H9 (cell line): ENCODE results near the gene DDX49. TPM values are rescaled to one million over a fixed set of nuclear protein-coding genes. Genes with fewer than 3 reads are reported as not detected.

Experiments
- DNase-seq: peaks from one replicate; pipeline ENCODE4 v3.0.0-alpha.2; 2017
- H2AFZ ChIP-seq: one replicate; pipeline ENCODE4 v1.6.1; 2013; ENCODE audit warnings: mild to moderate bottlenecking, low read length, control low read depth, moderate library complexity
- H2AK5ac ChIP-seq: 2 replicates; pipeline ENCODE4 v1.6.1; 2013; ENCODE audit warnings: low read length, control low read depth, mixed read lengths; ENCODE audit not compliant: insufficient read length
- H2BK120ac ChIP-seq: one replicate; pipeline ENCODE4 v1.6.1; 2013; ENCODE audit warnings: low read depth, mild to moderate bottlenecking, low read length, control low read depth, inconsistent platforms; ENCODE audit not compliant: poor library complexity, severe bottlenecking
- H2BK12ac ChIP-seq: 2 replicates; pipeline ENCODE4 v1.6.1; 2013; ENCODE audit warnings: low read length, control low read depth, mixed read lengths, low read depth; ENCODE audit not compliant: insufficient read length
- H2BK15ac ChIP-seq: 2 replicates; pipeline ENCODE4 v1.6.1; 2013; ENCODE audit warnings: low read depth, low read length, control low read depth
- H2BK20ac ChIP-seq: one replicate; pipeline ENCODE4 v1.6.1; 2013; ENCODE audit warnings: low read depth, mild to moderate bottlenecking, low read length, control low read depth, inconsistent platforms; ENCODE audit not compliant: poor library complexity, severe bottlenecking
- H2BK5ac ChIP-seq: 2 replicates; pipeline ENCODE4 v1.6.1; 2013; ENCODE audit warnings: low read length, control low read depth, mixed read lengths; ENCODE audit not compliant: insufficient read length
- H3K14ac ChIP-seq: 2 replicates; pipeline ENCODE4 v1.6.1; 2013; ENCODE audit warnings: low read length, control low read depth; ENCODE audit not compliant: insufficient read depth
- H3K18ac ChIP-seq: 2 replicates; pipeline ENCODE4 v1.6.1; 2013; ENCODE audit warnings: low read depth, mild to moderate bottlenecking, mixed read lengths, low read length, control low read depth; ENCODE audit not compliant: insufficient read length
- H3K23ac ChIP-seq: 2 replicates; pipeline ENCODE4 v1.6.1; 2013; ENCODE audit warnings: low read length, control low read depth, mixed read lengths, low read depth; ENCODE audit not compliant: insufficient read length
- H3K23me2 ChIP-seq: 2 replicates; pipeline ENCODE4 v1.6.1; 2013; ENCODE audit warnings: low read depth, mild to moderate bottlenecking, mixed read lengths, low read length, control low read depth; ENCODE audit not compliant: insufficient read length, poor library complexity, severe bottlenecking
- H3K27ac ChIP-seq: 2 replicates; pipeline ENCODE4 v1.5.1; 2013; ENCODE audit warnings: low read length, control low read depth, mixed read lengths, low read depth; ENCODE audit not compliant: insufficient read length
- H3K27me3 ChIP-seq: 2 replicates; pipeline ENCODE4 v1.6.1; 2013; ENCODE audit warnings: low read length, control low read depth, inconsistent platforms; ENCODE audit not compliant: insufficient read depth
- H3K4ac ChIP-seq: 2 replicates; pipeline ENCODE4 v1.6.1; 2013; ENCODE audit warnings: low read depth, mild to moderate bottlenecking, control low read depth, inconsistent platforms, low read length, moderate library complexity
- H3K4me1 ChIP-seq: 2 replicates; pipeline ENCODE4 v1.6.1; 2013; ENCODE audit warnings: low read length, control low read depth, inconsistent platforms; ENCODE audit not compliant: insufficient read depth
- H3K4me2 ChIP-seq: 2 replicates; pipeline ENCODE4 v1.6.1; 2013; ENCODE audit warnings: low read length, control low read depth, mixed read lengths; ENCODE audit not compliant: insufficient read length, insufficient read depth
- H3K56ac ChIP-seq: 2 replicates; pipeline ENCODE4 v1.6.1; 2013; ENCODE audit warnings: low read depth, mild to moderate bottlenecking, mixed read lengths, low read length, control low read depth; ENCODE audit not compliant: insufficient read length
- H3K79me1 ChIP-seq: 2 replicates; pipeline ENCODE4 v1.6.1; 2013; ENCODE audit warnings: low read depth, mild to moderate bottlenecking, moderate library complexity, low read length, control low read depth, inconsistent platforms; ENCODE audit not compliant: insufficient read depth, poor library complexity, severe bottlenecking
- H3K79me2 ChIP-seq: 2 replicates; pipeline ENCODE4 v1.6.1; 2013; ENCODE audit warnings: low read length, control low read depth, inconsistent platforms; ENCODE audit not compliant: insufficient read depth
- H3K9ac ChIP-seq: 2 replicates; pipeline ENCODE4 v1.6.1; 2013; ENCODE audit warnings: low read length, control low read depth, mixed read lengths; ENCODE audit not compliant: insufficient read length; ENCODE audit errors: extremely low read depth
- H3K9me3 ChIP-seq: one replicate; pipeline ENCODE4 v1.6.1; 2013; ENCODE audit warnings: low read depth, low read length, inconsistent platforms; ENCODE audit not compliant: control insufficient read depth
- H3T11ph ChIP-seq: one replicate; pipeline ENCODE4 v1.6.1; 2013; ENCODE audit warnings: mild to moderate bottlenecking, low read length, control low read depth, inconsistent platforms
- H4K20me1 ChIP-seq: one replicate; pipeline ENCODE4 v1.6.1; 2013; ENCODE audit not compliant: control insufficient read depth, insufficient read length, insufficient read depth
- H4K5ac ChIP-seq: 2 replicates; pipeline ENCODE4 v1.6.1; 2013; ENCODE audit warnings: low read depth, mild to moderate bottlenecking, mixed read lengths, low read length, control low read depth; ENCODE audit not compliant: insufficient read length
- H4K8ac ChIP-seq: replicated peaks from 2 replicates; pipeline ENCODE4 v1.6.1; 2013; ENCODE audit warnings: low read length, control low read depth, mixed read lengths, low read depth; ENCODE audit not compliant: insufficient read length
- H4K91ac ChIP-seq: 2 replicates; pipeline ENCODE4 v1.6.1; 2013; ENCODE audit warnings: low read depth, mild to moderate bottlenecking, moderate library complexity, mixed read lengths, low read length, control low read depth; ENCODE audit not compliant: insufficient read length
- H3K27ac Mint-ChIP-seq, 3 experiments: 2 replicates in 2 of 3; 3 replicates in 1 of 3; pipeline ENCODE4 v1.8.0; 2020 to 2021; ENCODE audit warnings: mixed read lengths in 3 of 3, mild to moderate bottlenecking in 1 of 3, moderate library complexity in 1 of 3
- H3K27me3 Mint-ChIP-seq: 2 replicates; pipeline ENCODE4 v1.8.0; 2021; ENCODE audit warnings: low read depth, mild to moderate bottlenecking, moderate library complexity, mixed read lengths
- H3K36me3 Mint-ChIP-seq, 3 experiments: 2 replicates in 2 of 3; 3 replicates in 1 of 3; pipeline ENCODE4 v1.8.0; 2020 to 2021; ENCODE audit warnings: low read depth in 3 of 3, mixed read lengths in 3 of 3; ENCODE audit not compliant: insufficient read depth in 1 of 3
- H3K4me1 Mint-ChIP-seq, 2 experiments: 2 replicates each; pipeline ENCODE4 v1.8.0; 2020; ENCODE audit warnings: mixed read lengths in 2 of 2
- H3K4me3 Mint-ChIP-seq, 2 experiments: 2 replicates in 1 of 2; 3 replicates in 1 of 2; pipeline ENCODE4 v1.8.0; 2020 to 2021; ENCODE audit warnings: mild to moderate bottlenecking in 2 of 2, mixed read lengths in 2 of 2, moderate library complexity in 1 of 2
- H3K9me3 Mint-ChIP-seq, 2 experiments: 2 replicates in 1 of 2; 3 replicates in 1 of 2; pipeline ENCODE4 v1.8.0; 2020; ENCODE audit warnings: mild to moderate bottlenecking in 2 of 2, mixed read lengths in 2 of 2, moderate library complexity in 1 of 2
- CTCF ChIP-seq: fragments of 200-600 bp; sonication (generic); conservative IDR thresholded peaks from 3 replicates; pipeline ENCODE4 v1.8.0; 2021; ENCODE audit warnings: antibody characterized with exemption, mild to moderate bottlenecking
- WGBS: extraction: QIAGEN DNeasy Blood & Tissue Kit; methylation state at CpG from one replicate; pipeline ENCODE4 v1.1.7; 2013; ENCODE audit warnings: missing lambda C conversion rate, low lambda C conversion rate, mixed read lengths; ENCODE audit not compliant: insufficient read length; ENCODE audit errors: extremely low coverage; 5-methylcytosine and 5-hydroxymethylcytosine counted together
- total RNA-seq: library from RNA; stranded (reverse); gene quantifications from 2 replicates; pipeline ENCODE4 v1.2.1, GENCODE V29; 2021

DDX49 gene
- total RNA-seq, 1 experiment from 2014 or later, result 52.3 TPM

GRCh38 chr19:18869781-18870530 lies 49.6 kb upstream of the DDX49 start:
- Mint-ChIP-seq H3K36me3 (peaks cover 11 to 44% (median 36%) of the 10 kb centered on the region in 3 experiments; a peak in 6 of 7 replicates), H3K4me1 (peaks cover 0 to 13% of the 10 kb centered on the region in 2 experiments; a peak in 2 of 4 replicates), H3K27ac (no peak overlapping the region), H3K4me3 (no peak overlapping the region), H3K9me3 (no peaks in the 10 kb centered on the region), H3K27me3 (no peaks in the 10 kb centered on the region)
- Histone ChIP-seq H3K4me2 (no peak overlapping the region), H2BK15ac (no peak overlapping the region), H4K5ac (no peak overlapping the region), H2BK12ac (no peak overlapping the region), H2BK5ac (no peak overlapping the region), H3K14ac (no peak overlapping the region), H3K9me3 (no peaks in the 10 kb centered on the region), H3K4ac (no peak overlapping the region), H4K91ac (no peak overlapping the region), H4K8ac (no peak overlapping the region), H3K23me2 (no peaks in the 10 kb centered on the region), H2AK5ac (no peak overlapping the region), H2AFZ (no peak overlapping the region), H3K79me1 (no peaks in the 10 kb centered on the region), H2BK120ac (no peak overlapping the region), H3K27ac (no peak overlapping the region), H4K20me1 (no peaks in the 10 kb centered on the region), H3T11ph (no peak overlapping the region), H3K56ac (no peak overlapping the region), H3K27me3 (no peaks in the 10 kb centered on the region), H3K79me2 (no peaks in the 10 kb centered on the region), H3K18ac (no peak overlapping the region), H2BK20ac (no peak overlapping the region), H3K9ac (no peak overlapping the region), H3K23ac (no peak overlapping the region), H3K4me1 (no peaks in the 10 kb centered on the region)
- WGBS, result no CpG with 5 or more reads among the region's 62 CpGs
- no peak for TF ChIP-seq CTCF
- DNase-seq, result peak; percentile 82
